Inferior parietal cortex (tissue), 1 donor: ENCODE results near the gene MDK.
"Not testable (repeated sequence)": the region's sequence is repeated elsewhere in the genome, so short reads cannot be mapped to it uniquely, and the experiment has no call there.

Source experiments
- DNase-seq: peaks from one replicate; pipeline ENCODE4 v3.0.0-alpha.2; 2016; ENCODE audit errors: extremely low spot score

Gene MDK

GRCh38 chr11:46367244-46367915, 14.1 kb upstream of the MDK start:
- DNase-seq: peak; percentile 69

- DNase-seq: no peak
Measured at GRCh38 chr11:46367916-46368267, 13.6 kb upstream of the MDK start.

GRCh38 chr11:46369458-46370152, 11.9 kb upstream of the MDK start:
- no peak for DNase-seq

- DNase-seq: no peak
Measured at GRCh38 chr11:46370253-46370652, 11.2 kb upstream of the MDK start.

GRCh38 chr11:46371262-46371661, 10.2 kb upstream of the MDK start:
- DNase-seq: not testable (repeated sequence)

GRCh38 chr11:46372086-46372485, 9.4 kb upstream of the MDK start:
- DNase-seq: no peak

- DNase-seq: not testable (repeated sequence)
Measured at GRCh38 chr11:46372501-46372900, 9.0 kb upstream of the MDK start.

- DNase-seq: no peak
Measured at GRCh38 chr11:46373787-46374740, 7.4 kb upstream of the MDK start.

GRCh38 chr11:46374815-46375214, 6.7 kb upstream of the MDK start:
- DNase-seq: no peak

GRCh38 chr11:46375392-46376101, 5.9 kb upstream of the MDK start:
- no peak for DNase-seq

GRCh38 chr11:46376258-46377050, 5.0 kb upstream of the MDK start:
- DNase-seq: no peak

- DNase-seq: no peak
Measured at GRCh38 chr11:46377290-46377689, 4.2 kb upstream of the MDK start.

GRCh38 chr11:46377831-46378230, 3.6 kb upstream of the MDK start:
- DNase-seq: no peak

GRCh38 chr11:46378296-46378695, 3.2 kb upstream of the MDK start:
- no peak for DNase-seq

GRCh38 chr11:46378811-46379481, 2.5 kb upstream of the MDK start:
- no peak for DNase-seq

GRCh38 chr11:46379482-46380293, 1.8 kb upstream of the MDK start:
- not testable (repeated sequence) for DNase-seq

GRCh38 chr11:46380340-46381047, 975 bp upstream of the MDK start:
- no peak for DNase-seq

GRCh38 chr11:46381819-46382645, 563 bp downstream of the MDK start:
- no peak for DNase-seq
